Stimulated activated CD8-positive, alpha-beta memory T cell treated with anti-CD3 and anti-CD28 coated beads, Interleukin-4, amount 100 ng/mL, for 24 hours (primary cell): ENCODE results near the gene SLC6A18.

ENCODE experiments used
- DNase-seq: peaks from one replicate; pipeline ENCODE4 v3.0.0-alpha.2; 2020; ENCODE audit warnings: low read depth

SLC6A18 gene

GRCh38 chr5:1187234-1187949, 37.8 kb upstream of the SLC6A18 start:
- no peak for DNase-seq

- DNase-seq, result no peak
Observed at GRCh38 chr5:1187950-1188334, 37.2 kb upstream of the SLC6A18 start.

GRCh38 chr5:1188464-1188863, 36.7 kb upstream of the SLC6A18 start:
- no peak for DNase-seq

- DNase-seq, result no peak
Observed at GRCh38 chr5:1189269-1189668, 35.9 kb upstream of the SLC6A18 start.

GRCh38 chr5:1190278-1190677, 34.9 kb upstream of the SLC6A18 start:
- no peak for DNase-seq

GRCh38 chr5:1190837-1191239, 34.3 kb upstream of the SLC6A18 start:
- no peak for DNase-seq

GRCh38 chr5:1192971-1193590, 32.1 kb upstream of the SLC6A18 start:
- no peak for DNase-seq

GRCh38 chr5:1193591-1193985, 31.6 kb upstream of the SLC6A18 start:
- DNase-seq, result no peak

- DNase-seq, result no peak
Observed at GRCh38 chr5:1194378-1194777, 30.8 kb upstream of the SLC6A18 start.

- DNase-seq, result no peak
Observed at GRCh38 chr5:1195439-1195838, 29.7 kb upstream of the SLC6A18 start.

- DNase-seq, result no peak
Observed at GRCh38 chr5:1195916-1196315, 29.3 kb upstream of the SLC6A18 start.

- no peak for DNase-seq
Observed at GRCh38 chr5:1196562-1196961, 28.6 kb upstream of the SLC6A18 start.

- no peak for DNase-seq
Observed at GRCh38 chr5:1197876-1198666, 27.1 kb upstream of the SLC6A18 start.

GRCh38 chr5:1199340-1199648, 25.9 kb upstream of the SLC6A18 start:
- no peak for DNase-seq

GRCh38 chr5:1199649-1200494, 25.3 kb upstream of the SLC6A18 start:
- no peak for DNase-seq

- no peak for DNase-seq
Observed at GRCh38 chr5:1200495-1201326, 24.5 kb upstream of the SLC6A18 start.

- DNase-seq, result no peak
Observed at GRCh38 chr5:1201327-1202025, 23.7 kb upstream of the SLC6A18 start, which contains the start of gene SLC6A19. SLC6A19 (plus strand) TSS chr5:1201595; CDS start chr5:1201651, 56 bp downstream.

- DNase-seq, result no peak
Observed at GRCh38 chr5:1202026-1202797, 23.0 kb upstream of the SLC6A18 start.

GRCh38 chr5:1202798-1203185, 22.4 kb upstream of the SLC6A18 start:
- no peak for DNase-seq
